Measurements from ENCODE around the gene GABBR2.

GRCh38 chr9:98632839-98633238, 75.9 kb downstream of the GABBR2 start:
- TF ChIP-seq ETV6 (IDR thresholded peaks at IDR 0.05; ENCODE audit: borderline replicate concordance in 1 of 2, low read depth in 2 of 2, low read length in 1 of 2) (no peak), ETV6 (CRISPR knock-in tag; IDR thresholded peaks at IDR 0.05; ENCODE audit: borderline replicate concordance) (no peak), GTF2F1 (IDR thresholded peaks at IDR 0.05; ENCODE audit: low read depth, low read length) (no peak), ZBTB43 (CRISPR knock-in tag; IDR thresholded peaks at IDR 0.05) (no peak), EP300 (IDR thresholded peaks at IDR 0.05; ENCODE audit: low read length) (no peak), CEBPB (tag; IDR thresholded peaks at IDR 0.05) (no peak), SMAD1 (IDR thresholded peaks at IDR 0.05; ENCODE audit: low read depth, low read length, partially characterized antibody) (no peak), REST (IDR thresholded peaks at IDR 0.05; ENCODE audit: borderline replicate concordance) (no peak), REST (CRISPR knock-in tag; IDR thresholded peaks at IDR 0.05; ENCODE audit: low read depth) (no peak), ATF1 (CRISPR knock-in tag; IDR thresholded peaks at IDR 0.05) (no peak), ATF1 (tag; IDR thresholded peaks at IDR 0.05) (no peak), POLR2A (conservative IDR thresholded peaks at IDR 0.05) (no peak)

Data from K562 (cell line).